NCI-H2107 treated with DMSO at 0.1 percent for 48 hours (cell line): ENCODE results near the gene RGMA.
"Not testable (repeated sequence)": the region's sequence is repeated elsewhere in the genome, so short reads cannot be mapped to it uniquely, and the experiment has no call there.

ENCODE experiments used
- DNase-seq: peaks from one replicate; lab custom pipeline; 2025; ENCODE audit not compliant: unreplicated experiment; lab: John Stamatoyannopoulos, UW

The RGMA gene

GRCh38 chr15:93067649-93068085 is 21.3 kb downstream of the RGMA start:
- no peak for DNase-seq

GRCh38 chr15:93066834-93067648 is 22.0 kb downstream of the RGMA start:
- no peak for DNase-seq

GRCh38 chr15:93066224-93066681 is 22.8 kb downstream of the RGMA start:
- no peak for DNase-seq

- DNase-seq: no peak
Observed at GRCh38 chr15:93065641-93066045, 23.4 kb downstream of the RGMA start.

- DNase-seq: no peak
Observed at GRCh38 chr15:93063796-93064690, 25.0 kb downstream of the RGMA start.

GRCh38 chr15:93063262-93063671 is 25.7 kb downstream of the RGMA start:
- no peak for DNase-seq

GRCh38 chr15:93062628-93063261 is 26.3 kb downstream of the RGMA start:
- DNase-seq: not testable (repeated sequence)

- DNase-seq: no peak
Observed at GRCh38 chr15:93060336-93061248, 28.4 kb downstream of the RGMA start.

- no peak for DNase-seq
Observed at GRCh38 chr15:93059442-93059841, 29.6 kb downstream of the RGMA start.

GRCh38 chr15:93058904-93059427 is 30.0 kb downstream of the RGMA start:
- no peak for DNase-seq

- DNase-seq: no peak
Observed at GRCh38 chr15:93058128-93058527, 30.9 kb downstream of the RGMA start.

- no peak for DNase-seq
Observed at GRCh38 chr15:93057618-93058017, 31.4 kb downstream of the RGMA start.

- DNase-seq: no peak
Observed at GRCh38 chr15:93056836-93057235, 32.2 kb downstream of the RGMA start.

- DNase-seq: no peak
Observed at GRCh38 chr15:93055211-93055610, 33.8 kb downstream of the RGMA start.

GRCh38 chr15:93052090-93052879 is 36.7 kb downstream of the RGMA start:
- DNase-seq: no peak

- DNase-seq: no peak
Observed at GRCh38 chr15:93051236-93052089, 37.5 kb downstream of the RGMA start.

GRCh38 chr15:93050648-93051047 is 38.4 kb downstream of the RGMA start:
- DNase-seq: no peak

GRCh38 chr15:93049914-93050578 is 39.0 kb downstream of the RGMA start:
- DNase-seq: no peak
